HG03025 (cell line): ENCODE results near the gene ADH4.
"Not testable (repeated sequence)": the region's sequence is repeated elsewhere in the genome, so short reads cannot be mapped to it uniquely, and the experiment has no call there.

ENCODE experiments used
- ATAC-seq: cut with Tn5 transposase; IDR thresholded peaks from one replicate; pipeline ENCODE4 v1.9.1; 2021; ENCODE audit warnings: mild to moderate bottlenecking, moderate library complexity; ENCODE audit not compliant: unreplicated experiment, low FRiP score

ADH4 gene

GRCh38 chr4:99084595-99084994 lies 59.5 kb downstream of the ADH4 start:
- ATAC-seq: no peak

GRCh38 chr4:99082192-99082591 lies 61.9 kb downstream of the ADH4 start:
- no peak for ATAC-seq

- not testable (repeated sequence) for ATAC-seq
These were observed 63.2 kb downstream of the ADH4 start for GRCh38 chr4:99080869-99081268.

- ATAC-seq: no peak
These were observed 64.3 kb downstream of the ADH4 start for GRCh38 chr4:99079625-99080295.

- ATAC-seq: no peak
These were observed 65.0 kb downstream of the ADH4 start for GRCh38 chr4:99078931-99079624.

- ATAC-seq: no peak
These were observed 65.8 kb downstream of the ADH4 start for GRCh38 chr4:99078336-99078735.

GRCh38 chr4:99077177-99077576 lies 66.9 kb downstream of the ADH4 start:
- ATAC-seq: no peak

GRCh38 chr4:99076292-99076976 lies 67.7 kb downstream of the ADH4 start:
- no peak for ATAC-seq

- no peak for ATAC-seq
These were observed 69.3 kb downstream of the ADH4 start for GRCh38 chr4:99074816-99075215.
